DMS153 treated with DMSO at 0.1 percent for 48 hours (cell line): ENCODE results near the gene F11R.
"Not testable (repeated sequence)": the region's sequence is repeated elsewhere in the genome, so short reads cannot be mapped to it uniquely, and the experiment has no call there.

Source experiments
- DNase-seq: peaks from one replicate; lab custom pipeline; 2025; ENCODE audit not compliant: unreplicated experiment; lab: John Stamatoyannopoulos, UW

Gene F11R

GRCh38 chr1:161020509-161021164 is at the start of gene F11R:
TSS of gene F11R (minus strand) at chr1:161021152. CDS start at chr1:161021073, 79 bp downstream.
- peak; percentile 91 for DNase-seq

- no peak for DNase-seq
These were observed 48.8 kb upstream of the F11R start, which contains the start of gene ARHGAP30 for GRCh38 chr1:161069731-161070270. TSS of gene ARHGAP30 (minus strand) at chr1:161069891. CDS start at chr1:161069624, 267 bp downstream.

GRCh38 chr1:161069241-161069640 is 48.3 kb upstream of the F11R start:
- no peak for DNase-seq

- DNase-seq, result no peak
These were observed 47.6 kb upstream of the F11R start for GRCh38 chr1:161068306-161069234.

GRCh38 chr1:161066694-161067093 is 45.7 kb upstream of the F11R start:
- no peak for DNase-seq

- DNase-seq, result not testable (repeated sequence)
These were observed 44.7 kb upstream of the F11R start for GRCh38 chr1:161065681-161066080.

GRCh38 chr1:161063936-161064335 is 43.0 kb upstream of the F11R start:
- DNase-seq, result not testable (repeated sequence)

GRCh38 chr1:161061419-161061818 is 40.5 kb upstream of the F11R start:
- no peak for DNase-seq

GRCh38 chr1:161059293-161059692 is 38.3 kb upstream of the F11R start:
- DNase-seq, result no peak

GRCh38 chr1:161054805-161055204 is 33.9 kb upstream of the F11R start:
- no peak for DNase-seq

GRCh38 chr1:161054232-161054631 is 33.3 kb upstream of the F11R start:
- DNase-seq, result no peak

- DNase-seq, result no peak
These were observed 31.9 kb upstream of the F11R start for GRCh38 chr1:161052899-161053298.

GRCh38 chr1:161051219-161051618 is 30.3 kb upstream of the F11R start:
- DNase-seq, result no peak

GRCh38 chr1:161048949-161049722 is 28.2 kb upstream of the F11R start:
- DNase-seq, result no peak

GRCh38 chr1:161047436-161048420 is 26.8 kb upstream of the F11R start:
- no peak for DNase-seq

GRCh38 chr1:161046605-161047228 is 25.8 kb upstream of the F11R start:
- no peak for DNase-seq

- peak; percentile 97 for DNase-seq
These were observed 25.0 kb upstream of the F11R start, which contains the start of gene USF1 for GRCh38 chr1:161045736-161046604. TSS of gene USF1 (minus strand) at chr1:161045977. CDS start at chr1:161043275, 2,702 bp downstream.
